KMS-11 (cell line): ENCODE results near the gene NBEAL1.

Experiments used
- H2AFZ ChIP-seq: fragments of 200-600 bp; sonication (generic); 2 replicates; pipeline ENCODE4 v1.6.1; 2016; ENCODE audit warnings: antibody characterized with exemption, mixed run types, low read depth
- H3K27ac ChIP-seq: fragments of 200-600 bp; sonication (generic); 2 replicates; pipeline ENCODE4 v1.6.1; 2016; ENCODE audit warnings: mild to moderate bottlenecking, mixed run types
- H3K27me3 ChIP-seq: fragments of 200-600 bp; sonication (generic); 2 replicates; pipeline ENCODE4 v1.6.1; 2017; ENCODE audit warnings: mild to moderate bottlenecking, low read depth, mixed run types, moderate library complexity; ENCODE audit not compliant: insufficient read depth
- H3K36me3 ChIP-seq: fragments of 200-600 bp; sonication (generic); 2 replicates; pipeline ENCODE4 v1.6.1; 2017; ENCODE audit warnings: mild to moderate bottlenecking, mixed run types; ENCODE audit not compliant: insufficient read depth
- H3K4me1 ChIP-seq: fragments of 200-600 bp; sonication (generic); 2 replicates; pipeline ENCODE4 v1.6.1; 2016; ENCODE audit warnings: mild to moderate bottlenecking, low read depth, mixed run types; ENCODE audit not compliant: poor library complexity, severe bottlenecking
- H3K4me2 ChIP-seq: fragments of 200-600 bp; sonication (generic); 2 replicates; pipeline ENCODE4 v1.7.0; 2016; ENCODE audit warnings: mild to moderate bottlenecking, mixed run types
- H3K4me3 ChIP-seq: fragments of 200-600 bp; sonication (generic); IDR thresholded peaks from 2 replicates; pipeline ENCODE4 v1.6.1; 2017; ENCODE audit warnings: low read depth, low read length, mixed read lengths; ENCODE audit not compliant: insufficient read depth
- H3K79me2 ChIP-seq: fragments of 200-600 bp; sonication (generic); 2 replicates; pipeline ENCODE4 v1.6.1; 2016; ENCODE audit warnings: low read depth, mixed run types; ENCODE audit not compliant: insufficient read depth
- H3K9ac ChIP-seq: fragments of 200-600 bp; sonication (generic); 2 replicates; pipeline ENCODE4 v1.6.1; 2016; ENCODE audit warnings: mild to moderate bottlenecking, mixed run types
- H4K20me1 ChIP-seq: fragments of 200-600 bp; sonication (generic); 2 replicates; pipeline ENCODE4 v1.6.1; 2016; ENCODE audit warnings: mild to moderate bottlenecking, mixed run types; ENCODE audit not compliant: insufficient read depth
- CTCF ChIP-seq: fragments of 200-600 bp; sonication (generic); conservative IDR thresholded peaks from 2 replicates; pipeline ENCODE4 v1.6.1; 2017; ENCODE audit warnings: low read depth, mild to moderate bottlenecking, antibody characterized with exemption, low read length, moderate library complexity, mixed read lengths

Gene NBEAL1

GRCh38 chr2:203003716-203004115 is 11.0 kb upstream of the NBEAL1 start:
- Histone ChIP-seq H3K4me3 (no peak overlapping the region), H2AFZ (no peak overlapping the region), H3K36me3 (no peaks in the 10 kb centered on the region), H3K79me2 (no peaks in the 10 kb centered on the region), H3K9ac (no peak overlapping the region), H3K27me3 (no peaks in the 10 kb centered on the region), H4K20me1 (no peaks in the 10 kb centered on the region), H3K27ac (no peak overlapping the region), H3K4me1 (no peaks in the 10 kb centered on the region), H3K4me2 (no peak overlapping the region)
- no peak for TF ChIP-seq CTCF

GRCh38 chr2:203016716-203017115 is 2.0 kb downstream of the NBEAL1 start:
- Histone ChIP-seq H3K36me3 (no peaks in the 10 kb centered on the region), H3K79me2 (no peaks in the 10 kb centered on the region), H4K20me1 (no peaks in the 10 kb centered on the region), H2AFZ (no peak overlapping the region), H3K9ac (no peak overlapping the region), H3K4me2 (no peak overlapping the region), H3K27me3 (no peaks in the 10 kb centered on the region), H3K4me1 (peaks cover 49% of the 10 kb centered on the region), H3K27ac (no peak overlapping the region), H3K4me3 (no peak overlapping the region)
- TF ChIP-seq CTCF, result no peak

GRCh38 chr2:203018181-203018580 is 3.5 kb downstream of the NBEAL1 start:
- TF ChIP-seq CTCF, result no peak
- peak overlapping the region; percentile 16; the same call in 1 of the 2 replicates for H3K27ac ChIP-seq
- H3K4me1 ChIP-seq, result peaks cover 49% of the 10 kb centered on the region

GRCh38 chr2:203019142-203019541 is 4.5 kb downstream of the NBEAL1 start:
- H3K36me3 ChIP-seq, result no peaks in the 10 kb centered on the region
- H2AFZ ChIP-seq, result no peak overlapping the region
- no peak overlapping the region for H3K27ac ChIP-seq
- H3K79me2 ChIP-seq, result no peaks in the 10 kb centered on the region
- peak overlapping the region; percentile 37 for H3K4me2 ChIP-seq
- TF ChIP-seq CTCF, result no peak
- H4K20me1 ChIP-seq, result no peaks in the 10 kb centered on the region
- no peak overlapping the region for H3K9ac ChIP-seq
- H3K27me3 ChIP-seq, result no peaks in the 10 kb centered on the region
- peaks cover 43% of the 10 kb centered on the region for H3K4me1 ChIP-seq
- no peak overlapping the region for H3K4me3 ChIP-seq

More at GRCh38 chr2:203018181-203018580, 3.5 kb downstream of the NBEAL1 start:
- H2AFZ ChIP-seq, result no peak overlapping the region
- H4K20me1 ChIP-seq, result no peaks in the 10 kb centered on the region
- no peaks in the 10 kb centered on the region for H3K27me3 ChIP-seq
- H3K4me3 ChIP-seq, result no peak overlapping the region
- H3K79me2 ChIP-seq, result no peaks in the 10 kb centered on the region
- no peaks in the 10 kb centered on the region for H3K36me3 ChIP-seq
- H3K4me2 ChIP-seq, result peak overlapping the region; percentile 37
- H3K9ac ChIP-seq, result no peak overlapping the region
